GM12892 (cell line): ENCODE measurements around the gene MCC.

Experiments
- DNase-seq: peaks from one replicate; pipeline ENCODE4 v3.0.0; 2011; ENCODE audit not compliant: insufficient read length
- FAIRE-seq: peaks from 2 replicates; lab custom pipeline; 2011; peaks lifted over from hg19 to GRCh38; lab: Jason Lieb, UNC
- POLR2A ChIP-seq: IDR thresholded peaks from 2 replicates; pipeline ENCODE4 v1.6.1; 2011; ENCODE audit warnings: low read depth, low read length, control low read depth
- POLR2AphosphoS5 ChIP-seq: IDR thresholded peaks from 2 replicates; pipeline ENCODE4 v1.6.1; 2011; ENCODE audit warnings: low read depth, low read length, control low read depth
- TAF1 ChIP-seq: IDR thresholded peaks from 2 replicates; pipeline ENCODE4 v1.6.1; 2011; ENCODE audit warnings: low read depth, mild to moderate bottlenecking, control low read depth, low read length, borderline replicate concordance

The MCC gene

DNA sequence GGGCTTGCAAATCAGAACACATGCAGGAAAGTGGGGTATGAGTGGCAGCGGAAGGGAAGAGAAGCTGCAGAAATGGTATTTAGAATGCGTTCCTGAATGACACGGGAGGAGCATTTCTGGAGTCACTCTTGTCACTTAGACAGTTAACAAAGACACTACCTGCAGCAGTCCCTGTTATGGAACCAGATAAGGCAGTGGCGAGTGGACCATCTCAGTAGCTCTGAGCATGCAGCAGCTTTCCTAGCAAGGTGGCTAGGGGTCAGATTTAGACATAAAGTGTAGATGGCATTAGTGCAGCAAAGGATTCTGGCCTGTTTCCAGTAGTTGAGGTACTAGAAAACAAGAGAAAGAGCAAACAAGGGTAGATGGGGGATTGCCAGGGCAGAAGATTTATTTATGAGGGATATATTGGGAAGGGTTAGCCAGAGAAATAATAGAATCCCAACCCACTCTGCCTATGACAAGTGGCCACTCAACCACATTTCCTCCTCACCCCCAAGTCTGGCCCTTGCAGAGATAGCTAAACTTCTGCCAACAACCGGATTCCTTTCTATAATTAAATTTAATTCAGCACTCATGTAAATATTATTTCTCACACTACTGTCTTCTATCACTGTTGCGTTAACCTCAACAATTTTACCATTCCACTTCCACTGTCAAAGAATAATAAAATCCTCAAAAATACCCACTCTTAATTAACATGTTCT, 310.0 kb downstream of the MCC start:
- FAIRE-seq (no peak), DNase-seq (no peak)
- no peak for TF ChIP-seq POLR2A
- TF ChIP-seq POLR2AphosphoS5: no peak

GRCh38 chr5:113177225-113177624, 311.0 kb downstream of the MCC start:
- DNase-seq (no peak), FAIRE-seq (no peak)
- TF ChIP-seq TAF1 (no peak), POLR2A (no peak), POLR2AphosphoS5 (no peak)

- no peak for TF ChIP-seq POLR2A
- no peak for TF ChIP-seq TAF1
- TF ChIP-seq POLR2AphosphoS5: no peak
- DNase-seq (no peak), FAIRE-seq (no peak)
These were observed 311.5 kb downstream of the MCC start for GRCh38 chr5:113176734-113177133.

DNA sequence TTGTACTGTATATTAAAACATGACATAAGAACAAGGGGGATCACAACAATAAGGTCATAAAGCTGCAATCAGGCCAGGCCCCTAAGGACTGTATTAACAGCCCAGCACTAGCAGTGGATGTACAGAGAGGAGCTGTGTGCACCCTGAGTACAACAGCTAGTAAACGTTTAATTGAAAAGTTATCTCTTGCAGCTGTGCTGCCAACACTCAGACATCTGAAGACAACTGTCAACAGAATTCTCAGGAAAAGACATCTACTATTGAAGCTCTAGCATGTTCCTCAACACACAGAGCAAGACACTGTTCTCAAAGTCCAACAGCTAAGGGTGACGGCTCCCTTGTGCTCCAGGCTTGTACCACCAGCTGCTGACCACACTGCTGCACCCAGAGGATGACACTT, 312.1 kb downstream of the MCC start:
- FAIRE-seq: no peak
- no peak for DNase-seq
- TF ChIP-seq POLR2A: no peak
- no peak for TF ChIP-seq POLR2AphosphoS5
- no peak for TF ChIP-seq TAF1

- FAIRE-seq (no peak), DNase-seq (no peak)
- TF ChIP-seq TAF1 (no peak), POLR2A (no peak), POLR2AphosphoS5 (no peak)
These were observed 315.9 kb downstream of the MCC start for GRCh38 chr5:113172231-113172826.

GRCh38 chr5:113171520-113171919, 316.7 kb downstream of the MCC start:
- FAIRE-seq (no peak), DNase-seq (no peak)
- TF ChIP-seq POLR2A: no peak
- TF ChIP-seq POLR2AphosphoS5: no peak
- no peak for TF ChIP-seq TAF1

DNA sequence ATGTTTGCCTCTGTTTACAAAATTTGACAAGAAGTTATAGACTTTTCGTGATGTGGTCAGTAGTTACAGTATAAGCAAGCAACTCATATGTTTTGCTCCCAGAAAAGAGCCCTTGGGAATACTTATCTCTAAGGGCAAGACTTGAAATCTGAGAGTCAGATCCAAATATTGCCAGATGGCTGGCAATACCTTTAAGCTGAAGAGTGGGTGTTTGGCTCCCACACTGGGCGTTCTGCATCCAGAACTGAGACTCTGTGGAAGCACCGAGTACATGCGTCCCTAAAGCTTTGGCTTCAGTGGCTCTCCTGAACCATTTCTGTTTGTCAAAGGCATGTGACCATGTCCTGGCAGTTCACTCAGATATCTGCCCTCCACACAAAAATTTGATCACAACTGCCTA, 317.5 kb downstream of the MCC start:
- FAIRE-seq (no peak), DNase-seq (no peak)

DNA sequence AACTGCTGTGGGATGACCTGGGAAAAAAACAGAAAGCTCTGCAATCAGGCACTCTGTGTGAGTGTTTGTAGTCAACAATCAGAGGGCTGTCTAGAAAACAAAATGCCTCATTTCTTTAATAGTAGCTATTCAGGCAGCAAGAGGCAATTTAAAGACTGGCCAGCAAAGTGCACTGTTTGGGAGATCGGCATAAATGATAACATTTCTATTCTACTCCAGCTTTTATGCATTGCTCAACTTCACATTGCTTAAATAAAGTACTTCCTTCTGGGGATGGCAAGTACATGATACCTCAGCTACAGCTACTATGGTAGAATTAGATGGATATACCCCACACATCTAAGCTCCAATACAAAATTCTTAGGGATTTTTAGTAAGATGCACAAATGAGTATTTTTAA, 318.5 kb downstream of the MCC start:
- no peak for DNase-seq
- TF ChIP-seq POLR2AphosphoS5 (no peak), POLR2A (no peak), TAF1 (no peak)
- FAIRE-seq: no peak

More for the DNA sequence above, 317.5 kb downstream of the MCC start:
- TF ChIP-seq POLR2A (no peak), POLR2AphosphoS5 (no peak), TAF1 (no peak)

- no peak for FAIRE-seq
- DNase-seq: no peak
- no peak for TF ChIP-seq TAF1
- TF ChIP-seq POLR2A: no peak
- TF ChIP-seq POLR2AphosphoS5: no peak
These were observed 320.3 kb downstream of the MCC start for GRCh38 chr5:113167985-113168384.

GRCh38 chr5:113166852-113167366, 321.3 kb downstream of the MCC start:
- FAIRE-seq: no peak
- DNase-seq: no peak
- TF ChIP-seq TAF1: no peak
- no peak for TF ChIP-seq POLR2A
- no peak for TF ChIP-seq POLR2AphosphoS5

- FAIRE-seq: no peak
- TF ChIP-seq TAF1 (no peak), POLR2A (no peak)
These were observed 322.0 kb downstream of the MCC start for GRCh38 chr5:113166261-113166660.

DNA sequence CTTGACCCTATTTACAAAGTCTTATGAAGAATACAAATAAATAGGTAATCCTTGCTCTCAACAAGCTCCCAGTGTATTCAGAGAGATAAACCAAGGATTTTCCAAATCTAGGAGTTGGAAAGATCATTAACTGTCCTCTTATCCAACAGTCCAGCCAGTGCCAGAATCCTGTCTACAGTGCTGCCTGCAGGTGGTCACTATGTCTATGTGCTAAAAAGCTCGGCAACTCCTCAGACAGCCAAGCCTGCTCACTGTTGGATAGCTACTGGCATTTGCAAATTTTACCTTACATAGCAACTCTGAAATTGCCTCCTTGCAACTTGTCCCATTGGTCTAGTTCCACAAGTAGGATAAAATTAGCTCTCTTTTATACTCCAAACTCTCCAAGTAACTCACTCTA, 324.2 kb downstream of the MCC start:
- TF ChIP-seq POLR2A (no peak), TAF1 (no peak), POLR2AphosphoS5 (no peak)
- DNase-seq (no peak), FAIRE-seq (no peak)

More at GRCh38 chr5:113166261-113166660, 322.0 kb downstream of the MCC start:
- DNase-seq: no peak
